ENCODE data around the gene SRL.

DNA sequence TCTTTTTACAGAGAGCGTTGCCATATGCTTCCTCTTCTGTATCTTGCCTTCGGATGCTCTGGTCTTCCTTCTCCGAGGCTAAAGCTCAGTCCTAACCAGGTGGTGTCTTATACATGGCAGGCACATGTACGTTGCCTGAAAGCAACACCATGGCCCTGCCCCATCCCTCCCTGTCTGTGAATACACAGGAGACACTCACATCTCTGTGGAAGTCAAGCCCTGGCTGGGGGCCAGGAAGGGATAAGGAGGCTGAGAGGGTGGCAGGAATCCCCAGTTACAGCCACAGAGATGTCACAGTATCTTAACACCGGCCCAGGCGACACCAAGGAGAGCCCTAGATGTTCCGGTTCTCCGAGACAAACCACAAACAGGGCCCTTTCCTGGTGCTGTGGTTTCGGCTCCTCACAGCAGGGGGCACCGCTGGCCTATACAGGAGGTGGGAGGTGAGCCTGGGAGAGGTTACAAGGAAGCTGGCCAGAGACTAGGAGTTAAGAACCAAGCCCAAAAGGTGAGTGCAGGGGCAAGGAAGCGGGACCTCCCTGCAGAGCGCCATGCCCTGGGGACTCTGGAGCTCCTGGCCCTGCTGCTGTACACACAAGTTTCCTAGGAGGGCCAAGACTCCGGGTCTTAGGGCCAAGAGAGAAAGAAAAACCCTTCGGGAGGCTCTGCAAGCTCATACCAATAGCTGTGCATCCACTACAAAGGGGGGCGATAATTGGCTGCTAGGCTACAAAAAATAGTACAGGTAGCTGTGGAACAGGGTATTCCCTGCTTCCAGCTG, 41.7 kb downstream of the SRL start:
- peak; percentile 87 for TF ChIP-seq CTCF (conservative IDR thresholded peaks at IDR 0.05; ENCODE audit: low read depth, low read length)
- TF ChIP-seq RCOR1 (IDR thresholded peaks at IDR 0.05; ENCODE audit: insufficient replicate concordance, low read length): no peak
- TF ChIP-seq SMC3 (IDR thresholded peaks at IDR 0.05; ENCODE audit: low read depth, low read length): peak; percentile 95
- TF ChIP-seq POLR2A (IDR thresholded peaks at IDR 0.05; ENCODE audit: low read depth, low read length): no peak; the same call in 1 of the 2 replicates
- no peak for TF ChIP-seq BHLHE40 (IDR thresholded peaks at IDR 0.05; ENCODE audit: low read depth, low read length)
